Measurements from ENCODE around the gene LOXL1.

GRCh38 chr15:73910522-73911303 lies 15.5 kb upstream of the LOXL1 start:
- TF ChIP-seq CTCF (conservative IDR thresholded peaks at IDR 0.05; ENCODE audit: low read depth, low read length) (no peak), EZH2 (IDR thresholded peaks at IDR 0.05; ENCODE audit: low read length, unreplicated experiment) (no peak)

All from PC-3 (cell line).